PC-3 (cell line): Measurements from ENCODE around the gene TRIM27.

Experiments used
- EZH2 ChIP-seq: fragments of 300-600 bp; sonication (generic); IDR thresholded peaks from one replicate; pipeline ENCODE4 v1.6.1; 2017; ENCODE audit warnings: antibody characterized with exemption, mild to moderate bottlenecking, low read length; ENCODE audit not compliant: unreplicated experiment
- EZH2phosphoT487 ChIP-seq: fragments of 300-600 bp; sonication (generic); IDR thresholded peaks from 2 replicates; pipeline ENCODE4 v1.6.1; 2018; ENCODE audit warnings: mild to moderate bottlenecking, antibody characterized with exemption, low read length, borderline replicate concordance
- TF ChIP-seq, protein P1 (sequence below): fragments of 300-600 bp; sonication (generic); conservative IDR thresholded peaks from 2 replicates; pipeline ENCODE4 v1.5.1; 2017; ENCODE audit warnings: antibody characterized with exemption, low read depth, mild to moderate bottlenecking, low read length

- TF ChIP-seq, protein P1, sequence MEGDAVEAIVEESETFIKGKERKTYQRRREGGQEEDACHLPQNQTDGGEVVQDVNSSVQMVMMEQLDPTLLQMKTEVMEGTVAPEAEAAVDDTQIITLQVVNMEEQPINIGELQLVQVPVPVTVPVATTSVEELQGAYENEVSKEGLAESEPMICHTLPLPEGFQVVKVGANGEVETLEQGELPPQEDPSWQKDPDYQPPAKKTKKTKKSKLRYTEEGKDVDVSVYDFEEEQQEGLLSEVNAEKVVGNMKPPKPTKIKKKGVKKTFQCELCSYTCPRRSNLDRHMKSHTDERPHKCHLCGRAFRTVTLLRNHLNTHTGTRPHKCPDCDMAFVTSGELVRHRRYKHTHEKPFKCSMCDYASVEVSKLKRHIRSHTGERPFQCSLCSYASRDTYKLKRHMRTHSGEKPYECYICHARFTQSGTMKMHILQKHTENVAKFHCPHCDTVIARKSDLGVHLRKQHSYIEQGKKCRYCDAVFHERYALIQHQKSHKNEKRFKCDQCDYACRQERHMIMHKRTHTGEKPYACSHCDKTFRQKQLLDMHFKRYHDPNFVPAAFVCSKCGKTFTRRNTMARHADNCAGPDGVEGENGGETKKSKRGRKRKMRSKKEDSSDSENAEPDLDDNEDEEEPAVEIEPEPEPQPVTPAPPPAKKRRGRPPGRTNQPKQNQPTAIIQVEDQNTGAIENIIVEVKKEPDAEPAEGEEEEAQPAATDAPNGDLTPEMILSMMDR = no peak
- TF ChIP-seq EZH2 = no peak
- no peak for TF ChIP-seq EZH2phosphoT487
These were observed 17.1 kb downstream of the TRIM27 start for GRCh38 chr6:28906669-28907068.
